ENCODE data around the gene MTHFD1L.
"Not testable (repeated sequence)": the region's sequence is repeated elsewhere in the genome, so short reads cannot be mapped to it uniquely, and the experiment has no call there.

Gene MTHFD1L

DNA sequence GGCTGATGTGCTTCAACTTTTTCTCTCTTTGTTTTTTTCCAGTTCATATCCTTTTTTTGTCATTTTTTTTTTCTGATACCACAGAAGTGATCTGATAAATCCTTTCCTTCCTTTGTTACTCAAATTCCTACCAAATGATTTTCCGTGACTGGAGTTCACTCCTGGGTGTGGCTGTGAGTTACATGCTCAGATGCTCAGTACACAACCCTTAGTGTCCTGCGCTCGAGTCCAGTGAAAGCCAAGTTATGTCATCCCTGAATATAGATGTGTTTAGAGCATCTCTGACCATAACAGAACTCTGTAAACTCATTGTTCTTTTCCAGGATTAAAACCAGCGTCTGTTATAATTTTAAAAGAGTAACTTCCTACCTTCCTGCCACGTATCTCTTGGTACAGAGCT, 227.1 kb downstream of the MTHFD1L start:
- DNase-seq (ENCODE audit: low read depth in 2 of 2), result no peak

DNA sequence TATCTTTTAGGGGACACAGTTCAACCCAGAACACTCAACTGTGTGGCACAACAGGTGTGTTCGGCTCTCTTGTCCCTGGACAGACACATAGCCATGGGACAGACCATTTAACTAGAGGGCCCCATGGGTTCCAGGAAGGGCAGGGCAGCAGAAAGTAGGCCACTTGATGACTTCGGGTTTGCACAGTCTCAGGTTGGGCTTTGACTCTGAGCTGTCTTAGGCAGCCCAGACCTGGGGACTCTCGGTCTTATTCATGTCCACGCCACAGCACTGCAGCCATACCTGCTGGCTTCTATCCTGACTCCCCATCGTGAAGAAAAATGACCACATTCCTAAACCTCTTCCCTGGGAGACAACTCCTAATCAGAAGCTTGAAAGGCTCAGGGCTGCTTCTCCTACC, 228.2 kb downstream of the MTHFD1L start:
- no peak for DNase-seq (ENCODE audit: low read depth in 2 of 2)

DNA sequence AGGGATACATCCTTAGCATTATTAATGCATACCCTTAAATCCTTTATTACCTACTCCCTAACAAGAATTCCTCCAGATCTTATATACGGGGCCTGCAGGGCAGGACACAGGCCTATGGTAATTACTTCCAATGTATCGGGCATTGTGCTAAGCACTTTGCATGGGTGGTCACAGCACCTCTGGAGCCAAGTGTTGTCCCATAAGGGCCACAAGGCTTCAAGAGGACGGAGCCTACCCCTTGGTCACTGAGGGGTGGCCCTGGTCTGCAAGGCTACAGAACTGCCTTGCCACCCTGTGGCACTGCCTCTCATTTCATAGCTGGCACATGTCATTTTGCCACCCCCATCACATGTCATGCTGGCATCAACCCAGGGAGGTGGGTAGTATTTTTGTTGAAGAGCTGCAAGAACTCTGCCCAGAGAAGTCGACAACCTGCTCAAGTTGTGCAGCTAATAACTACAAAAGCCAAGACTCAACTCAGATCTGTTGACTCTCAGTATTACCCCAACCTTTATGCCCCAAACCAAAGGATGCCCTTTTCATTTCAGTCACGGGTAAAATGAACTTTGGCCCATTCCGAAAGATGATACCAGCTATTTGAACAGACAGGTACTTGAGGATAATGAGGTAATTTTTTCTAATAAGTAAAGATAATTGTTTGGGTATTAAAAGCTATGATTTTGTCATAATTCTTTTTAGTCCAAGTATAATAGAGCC, 230.2 kb downstream of the MTHFD1L start:
- no peak for DNase-seq (ENCODE audit: low read depth in 2 of 2)

GRCh38 chr6:151096255-151096612, 230.7 kb downstream of the MTHFD1L start:
- DNase-seq (ENCODE audit: low read depth in 2 of 2), result no peak

GRCh38 chr6:151096691-151097606, 231.4 kb downstream of the MTHFD1L start:
- no peak for DNase-seq (ENCODE audit: low read depth in 2 of 2)

- no peak for DNase-seq (ENCODE audit: low read depth in 2 of 2)
These were observed 232.7 kb downstream of the MTHFD1L start for GRCh38 chr6:151098166-151098565.

DNA sequence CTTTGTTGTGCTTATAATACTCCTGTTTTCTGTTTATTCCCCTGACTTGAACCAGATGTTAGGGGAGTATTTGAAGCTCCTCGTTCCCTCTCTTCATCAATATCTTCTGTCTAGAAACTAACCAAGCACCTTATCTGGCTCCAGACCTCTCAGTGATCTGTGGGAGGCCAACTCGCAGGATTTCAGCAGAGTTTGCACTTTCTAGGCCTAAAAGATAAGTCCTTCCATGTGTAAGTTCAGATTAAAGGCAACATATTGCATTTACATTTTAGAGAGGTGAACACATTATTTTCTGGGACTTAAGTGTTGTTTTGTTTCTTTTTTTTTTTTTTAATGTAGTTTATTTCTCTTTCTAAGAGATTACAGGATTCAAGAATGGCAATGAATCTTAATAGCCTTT, 234.8 kb downstream of the MTHFD1L start:
- DNase-seq (ENCODE audit: low read depth in 2 of 2), result no peak

DNA sequence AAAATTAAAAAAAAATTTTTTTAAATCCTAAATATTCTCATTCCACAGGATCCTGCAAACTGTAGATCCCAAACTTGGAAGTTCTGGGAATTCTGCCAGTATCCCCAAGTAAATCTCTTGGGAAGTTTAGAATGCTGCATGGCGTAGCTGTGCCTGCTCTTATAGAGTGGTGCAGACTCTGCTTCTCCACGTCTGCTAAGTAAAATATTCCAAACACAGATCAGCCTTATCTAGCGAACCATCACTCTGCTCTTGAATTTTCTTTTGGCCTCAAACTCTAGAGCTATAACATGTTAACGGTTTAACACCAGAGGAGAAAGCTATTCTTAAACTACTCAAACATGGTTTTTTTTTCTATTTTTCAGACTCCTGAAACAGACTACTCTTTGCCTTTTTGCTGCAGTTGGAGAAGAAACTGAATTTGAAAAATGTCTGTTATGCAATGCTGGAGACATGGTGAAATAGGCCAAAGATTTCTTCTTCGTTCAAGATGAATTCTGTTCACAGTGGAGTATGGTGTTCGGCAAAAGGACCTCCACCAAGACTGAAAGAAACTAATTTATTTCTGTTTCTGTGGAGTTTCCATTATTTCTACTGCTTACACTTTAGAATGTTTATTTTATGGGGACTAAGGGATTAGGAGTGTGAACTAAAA, 235.8 kb downstream of the MTHFD1L start:
- DNase-seq (ENCODE audit: low read depth in 2 of 2), result no peak

DNA sequence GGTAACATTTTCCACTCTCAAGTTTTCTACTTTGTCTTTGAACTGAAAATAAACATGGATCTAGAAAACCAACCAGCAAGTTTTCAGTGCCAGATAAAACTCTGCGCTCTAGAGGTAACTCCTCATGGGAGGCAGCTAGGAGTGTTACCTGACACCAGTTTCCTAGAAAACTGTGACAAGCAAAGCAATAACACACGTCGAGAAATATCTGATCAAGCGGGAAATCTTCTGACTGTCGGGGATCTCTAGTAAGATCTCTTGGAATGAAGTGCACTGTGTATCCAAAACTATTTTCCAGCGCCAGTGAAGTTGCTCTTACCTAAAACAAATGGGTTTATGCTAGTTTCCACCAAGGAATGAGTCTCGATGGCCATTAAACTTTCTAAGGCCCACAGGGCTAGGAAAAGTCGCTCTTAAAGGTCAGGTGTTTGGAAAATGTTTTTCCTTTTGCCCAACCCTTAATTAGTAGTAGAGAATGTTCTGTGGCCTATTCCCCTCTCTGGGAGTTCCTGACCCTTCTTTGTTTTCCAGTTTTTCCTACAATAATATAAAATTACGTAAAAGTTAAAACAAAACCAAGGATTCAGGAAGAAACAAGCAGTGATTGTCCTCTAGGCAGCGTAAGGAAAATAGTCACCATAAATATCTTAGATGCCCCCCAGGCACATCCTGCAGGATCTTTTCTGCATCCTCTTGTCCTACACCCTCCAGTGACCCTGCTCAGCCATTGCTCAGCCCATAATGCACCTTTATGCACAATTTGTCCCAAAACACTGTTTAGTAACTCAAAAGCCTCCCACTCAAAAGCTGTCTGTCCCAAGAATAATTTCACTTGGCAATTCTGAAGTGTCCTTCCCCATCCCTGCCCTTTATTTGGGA, 236.6 kb downstream of the MTHFD1L start:
- DNase-seq (ENCODE audit: low read depth in 2 of 2), result no peak

GRCh38 chr6:151103266-151103665, 237.8 kb downstream of the MTHFD1L start:
- DNase-seq (ENCODE audit: low read depth in 2 of 2), result no peak

DNA sequence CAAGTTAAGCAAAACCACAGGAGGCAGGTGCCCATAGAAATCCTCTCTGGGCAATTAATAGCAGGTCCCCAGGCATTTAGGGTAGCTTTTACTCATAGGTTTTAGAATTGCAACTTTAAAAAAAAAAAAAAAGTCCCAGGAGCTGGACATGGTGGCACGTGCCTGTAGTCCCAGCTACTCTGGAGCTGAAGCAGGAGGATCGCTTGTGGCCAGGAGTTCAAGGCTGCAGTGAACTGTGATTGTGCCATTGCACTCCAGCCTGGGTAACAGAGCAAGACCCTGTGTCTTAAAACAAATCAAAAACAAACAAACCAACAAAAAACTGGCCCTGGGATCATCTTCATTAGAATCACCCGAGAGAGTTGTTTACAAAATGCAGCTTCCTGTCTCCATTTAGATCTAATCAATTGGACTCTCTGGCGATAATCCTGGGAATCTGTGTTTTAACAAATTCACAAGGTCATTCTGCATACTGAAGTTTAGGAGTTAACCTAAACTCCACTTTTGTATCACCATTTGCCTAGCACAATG, 242.5 kb downstream of the MTHFD1L start:
- DNase-seq (ENCODE audit: low read depth in 2 of 2), result no peak

DNA sequence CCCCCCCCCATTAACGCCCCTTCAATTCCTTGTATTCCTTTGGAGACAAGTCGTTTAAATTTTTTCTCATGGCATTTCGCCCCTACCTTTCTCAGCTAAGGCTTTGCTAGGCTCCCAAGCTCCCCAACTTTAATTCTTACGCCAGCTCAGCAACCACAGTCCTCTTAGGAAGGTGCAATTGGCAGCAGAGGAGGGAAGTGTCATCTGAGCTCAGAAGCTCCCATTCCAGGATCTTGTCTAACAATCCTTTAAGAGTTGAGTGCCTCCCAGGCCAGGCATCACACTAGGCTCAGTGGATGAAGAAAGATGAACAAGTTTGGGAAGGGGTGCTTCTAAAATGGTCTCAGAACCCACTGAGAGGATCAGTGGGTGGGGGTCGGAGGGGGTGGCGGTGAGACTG, 243.0 kb downstream of the MTHFD1L start:
- DNase-seq (ENCODE audit: low read depth in 2 of 2), result no peak

DNA sequence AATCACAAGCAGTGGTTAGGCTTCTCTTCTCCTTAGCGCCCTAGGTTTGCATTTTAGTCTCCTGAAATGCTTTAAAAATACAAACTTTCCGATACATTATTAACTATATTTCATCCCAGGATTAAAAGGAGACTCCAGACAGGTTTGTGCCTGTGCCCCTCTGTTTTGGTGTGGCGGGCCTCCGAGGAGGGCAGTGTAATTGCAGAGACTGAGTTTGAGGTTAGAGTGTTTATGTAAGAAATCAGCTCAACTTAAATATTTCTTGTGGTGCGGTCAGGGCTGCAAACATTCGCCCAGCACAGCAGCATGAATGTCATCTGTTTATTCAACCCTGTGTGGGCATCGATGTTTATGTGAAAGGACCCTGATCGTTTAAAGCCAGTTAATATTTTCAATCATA, 243.9 kb downstream of the MTHFD1L start:
- DNase-seq (ENCODE audit: low read depth in 2 of 2), result no peak

DNA sequence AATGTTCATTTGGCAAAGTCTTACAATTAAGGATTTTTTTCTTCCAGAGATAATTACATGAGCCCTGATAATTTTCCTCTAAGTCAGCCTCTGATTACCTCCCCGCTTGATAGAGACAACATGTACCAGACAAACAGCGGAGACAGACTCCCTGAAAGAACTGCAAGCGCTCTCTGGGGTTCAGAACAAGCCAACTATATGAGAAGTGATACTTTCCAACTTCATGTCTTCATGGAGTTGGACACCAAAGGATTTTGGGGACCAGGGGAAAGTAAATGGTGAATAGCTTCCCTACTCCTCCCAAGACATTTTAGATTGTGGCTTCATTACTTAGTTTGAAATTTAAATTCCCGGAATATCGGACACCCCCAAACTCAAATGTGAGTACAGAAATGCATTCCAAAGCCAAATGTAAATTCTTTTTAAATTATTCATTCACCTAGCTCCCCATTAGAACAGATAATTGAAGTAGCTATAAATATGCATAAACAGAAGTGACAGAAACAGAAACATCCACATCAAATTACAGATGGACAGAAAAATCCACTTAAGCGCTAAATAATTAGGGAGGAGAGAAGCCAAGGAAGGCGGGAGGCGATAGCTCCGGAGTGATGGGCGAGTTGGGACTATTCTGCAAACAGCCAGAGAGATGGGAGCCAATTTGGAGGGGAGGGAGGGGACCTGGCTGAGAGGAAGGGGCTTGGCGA, 244.5 kb downstream of the MTHFD1L start:
- DNase-seq (ENCODE audit: low read depth in 2 of 2), result no peak

DNA sequence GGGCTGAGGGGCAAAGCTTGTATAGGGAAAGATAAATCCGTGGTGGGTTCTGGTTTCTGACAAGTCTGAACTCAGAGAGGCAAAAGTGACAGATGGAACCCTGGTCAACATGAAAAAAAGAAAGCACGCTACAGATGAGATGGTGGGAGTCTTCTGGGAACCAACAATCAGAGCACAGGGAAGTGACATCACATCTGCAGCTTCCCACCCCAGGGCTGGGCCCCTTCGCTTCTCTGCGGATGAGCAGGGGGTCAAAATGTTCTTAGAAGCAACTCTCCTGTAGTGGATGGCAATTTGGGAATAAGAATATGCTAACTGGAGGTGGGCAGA, 245.0 kb downstream of the MTHFD1L start:
- no peak for DNase-seq (ENCODE audit: low read depth in 2 of 2)

DNA sequence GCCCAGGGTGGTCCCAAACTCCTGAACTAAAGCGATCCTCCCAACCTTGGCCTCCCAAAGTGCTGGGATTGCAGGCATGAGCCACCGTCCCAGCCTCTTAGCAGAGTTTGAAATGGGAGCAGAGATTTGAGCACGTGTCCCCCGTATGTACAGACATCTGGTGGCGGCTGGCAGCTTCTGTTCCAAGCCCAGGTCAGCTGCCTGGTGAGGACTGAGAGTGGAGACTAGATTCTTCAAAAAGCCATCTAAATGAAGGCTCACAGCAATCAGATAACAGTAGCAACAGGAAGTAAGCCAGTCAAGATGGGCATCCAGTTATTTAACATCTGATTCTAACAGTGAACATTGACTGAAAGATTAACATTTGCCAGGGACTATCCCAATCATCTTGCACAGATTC, 246.2 kb downstream of the MTHFD1L start:
- no peak for DNase-seq (ENCODE audit: low read depth in 2 of 2)

GRCh38 chr6:151112130-151112529, 246.6 kb downstream of the MTHFD1L start:
- DNase-seq (ENCODE audit: low read depth in 2 of 2), result no peak

DNA sequence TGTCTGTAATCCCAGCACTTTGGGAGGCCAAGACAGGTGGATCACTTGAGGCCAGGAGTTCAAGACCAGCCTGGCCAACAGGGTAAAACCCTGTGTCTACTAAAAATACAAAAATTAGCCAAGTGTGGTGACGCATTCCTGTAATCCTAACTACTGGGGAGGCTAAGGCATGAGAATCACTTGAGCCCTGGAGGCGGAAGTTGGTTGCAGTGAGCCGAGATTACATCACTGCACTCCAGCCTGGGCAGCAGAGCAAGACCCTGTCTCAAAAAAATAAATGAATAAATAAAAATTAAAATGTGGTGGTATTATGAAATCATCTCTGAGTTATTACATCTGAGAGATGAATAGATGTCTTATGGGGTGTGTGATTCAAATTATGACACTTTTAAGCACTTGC, 247.4 kb downstream of the MTHFD1L start:
- DNase-seq (ENCODE audit: low read depth in 2 of 2), result not testable (repeated sequence)

DNA sequence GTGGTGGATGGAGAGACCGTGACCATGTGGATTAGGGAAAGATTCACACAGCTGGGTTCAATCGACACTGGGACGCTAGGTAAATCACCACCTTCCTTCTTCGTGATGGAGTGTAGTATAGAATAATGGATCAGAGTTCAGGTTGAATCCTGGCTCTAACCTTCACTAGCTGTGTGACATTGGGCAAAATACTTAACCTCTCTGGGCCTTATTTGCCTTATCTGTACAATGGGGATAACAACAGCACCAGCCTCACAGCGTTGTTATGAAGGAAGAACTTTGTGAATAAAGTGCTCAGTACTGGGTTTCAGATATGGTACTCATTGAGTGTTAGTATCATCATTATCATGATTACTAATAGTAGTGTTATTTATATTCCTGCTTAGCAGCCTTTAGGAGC, 248.1 kb downstream of the MTHFD1L start:
- DNase-seq (ENCODE audit: low read depth in 2 of 2), result no peak

DNA sequence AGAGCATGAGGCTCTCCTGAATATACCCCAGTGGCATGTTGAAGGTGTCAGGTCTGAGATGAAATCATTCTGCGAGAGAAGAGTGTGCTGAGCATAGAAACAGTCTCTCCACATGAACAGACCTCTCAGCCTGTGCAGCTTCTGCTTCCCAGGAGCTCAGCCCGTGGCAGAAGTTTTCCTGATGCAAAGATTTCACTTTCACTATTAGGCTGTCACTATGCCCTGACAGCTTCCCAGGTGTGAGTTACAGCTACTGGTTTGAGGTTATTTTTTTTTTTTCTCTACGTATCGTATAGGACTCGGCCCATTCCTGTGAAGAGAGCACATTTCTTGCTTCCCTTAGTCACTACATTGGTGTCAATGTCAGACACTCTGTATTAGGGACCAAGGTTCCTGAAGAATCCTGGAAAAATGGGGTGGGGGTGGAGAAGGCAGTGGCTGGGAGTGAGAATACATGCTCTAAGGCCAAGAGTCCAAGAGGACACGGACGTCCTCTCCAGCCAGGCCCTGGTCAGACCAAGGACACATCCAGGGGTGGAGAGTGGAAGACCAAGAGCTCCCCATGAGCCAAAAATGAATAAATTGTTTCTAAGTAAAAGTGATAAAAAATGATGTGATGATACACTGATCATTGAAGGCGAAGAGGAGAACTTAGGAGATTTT, 253.1 kb downstream of the MTHFD1L start:
- DNase-seq (ENCODE audit: low read depth in 2 of 2), result no peak
